Measurements from ENCODE around the gene DCP1A.

DNA sequence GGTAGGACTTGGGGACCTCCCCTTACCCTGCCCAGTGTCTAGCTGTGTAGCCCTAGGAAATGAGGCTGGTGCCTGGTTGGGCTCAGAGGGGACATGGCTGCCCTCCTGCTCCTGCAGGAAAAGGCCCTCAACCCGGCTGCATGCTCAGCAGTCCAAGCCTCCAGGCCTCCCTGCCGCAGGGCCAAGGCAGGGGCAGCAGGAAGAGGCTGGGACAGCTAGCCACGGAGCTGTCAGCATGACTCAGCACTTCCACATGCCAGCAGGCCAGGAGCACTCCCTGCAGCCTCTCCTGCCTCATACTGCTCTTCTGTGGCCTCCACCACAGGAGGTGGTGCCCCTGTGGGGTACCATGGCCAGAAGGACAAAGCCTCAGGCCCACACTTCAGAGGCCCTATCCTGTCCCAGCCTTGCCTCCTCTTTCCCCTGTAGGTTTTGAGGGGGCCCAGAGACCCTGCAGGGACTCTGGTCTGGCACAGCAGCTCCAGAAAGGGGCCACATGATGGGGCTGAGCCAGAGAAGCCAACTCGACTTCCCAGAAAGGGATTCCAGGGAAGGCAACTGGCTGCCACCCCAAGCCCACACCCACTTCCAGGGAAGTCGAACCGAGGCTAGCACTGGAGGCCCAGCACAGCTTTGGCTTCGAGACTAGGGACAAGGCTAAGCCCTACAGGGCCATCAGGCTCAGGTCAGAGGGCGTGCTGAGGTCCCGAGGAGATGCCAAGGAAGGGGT lies 111.1 kb downstream of the DCP1A start:
- TF ChIP-seq, protein P1, sequence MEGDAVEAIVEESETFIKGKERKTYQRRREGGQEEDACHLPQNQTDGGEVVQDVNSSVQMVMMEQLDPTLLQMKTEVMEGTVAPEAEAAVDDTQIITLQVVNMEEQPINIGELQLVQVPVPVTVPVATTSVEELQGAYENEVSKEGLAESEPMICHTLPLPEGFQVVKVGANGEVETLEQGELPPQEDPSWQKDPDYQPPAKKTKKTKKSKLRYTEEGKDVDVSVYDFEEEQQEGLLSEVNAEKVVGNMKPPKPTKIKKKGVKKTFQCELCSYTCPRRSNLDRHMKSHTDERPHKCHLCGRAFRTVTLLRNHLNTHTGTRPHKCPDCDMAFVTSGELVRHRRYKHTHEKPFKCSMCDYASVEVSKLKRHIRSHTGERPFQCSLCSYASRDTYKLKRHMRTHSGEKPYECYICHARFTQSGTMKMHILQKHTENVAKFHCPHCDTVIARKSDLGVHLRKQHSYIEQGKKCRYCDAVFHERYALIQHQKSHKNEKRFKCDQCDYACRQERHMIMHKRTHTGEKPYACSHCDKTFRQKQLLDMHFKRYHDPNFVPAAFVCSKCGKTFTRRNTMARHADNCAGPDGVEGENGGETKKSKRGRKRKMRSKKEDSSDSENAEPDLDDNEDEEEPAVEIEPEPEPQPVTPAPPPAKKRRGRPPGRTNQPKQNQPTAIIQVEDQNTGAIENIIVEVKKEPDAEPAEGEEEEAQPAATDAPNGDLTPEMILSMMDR (conservative IDR thresholded peaks at IDR 0.05 in 1 of 2, IDR thresholded peaks at IDR 0.05 in 1 of 2; ENCODE audit: extremely low read depth in 1 of 2, insufficient read depth in 1 of 2, low read depth in 1 of 2, low read length in 2 of 2) = no peak
- TF ChIP-seq EZH2 (IDR thresholded peaks at IDR 0.05; ENCODE audit: borderline replicate concordance, low read length) = no peak

Measured in mammary epithelial cell (primary cell).